WERI-Rb-1 (cell line): ENCODE results near the gene FOXD2.

Experiments
- DNase-seq: peaks from one replicate; pipeline ENCODE4 v3.0.0-alpha.2; 2020
- H3K27ac ChIP-seq: fragments of 250-450 bp; sonication (Bioruptor Pico); 2 replicates; pipeline ENCODE4 v1.5.1; 2020; ENCODE audit warnings: mild to moderate bottlenecking, moderate library complexity
- H3K27me3 ChIP-seq: fragments of 250-450 bp; sonication (Bioruptor Pico); 2 replicates; pipeline ENCODE4 v1.5.1; 2021; ENCODE audit warnings: mild to moderate bottlenecking, low read depth, moderate library complexity; ENCODE audit not compliant: insufficient read depth, severe bottlenecking
- H3K36me3 ChIP-seq: fragments of 250-450 bp; sonication (Bioruptor Pico); 2 replicates; pipeline ENCODE4 v1.5.1; 2020; ENCODE audit warnings: mild to moderate bottlenecking, moderate library complexity
- H3K4me3 ChIP-seq: 2 replicates; pipeline ENCODE4 v1.5.1; 2011; ENCODE audit warnings: low read depth, mild to moderate bottlenecking, control low read depth, low read length
- H3K9me3 ChIP-seq: fragments of 250-450 bp; sonication (Bioruptor Pico); 2 replicates; pipeline ENCODE4 v1.5.1; 2021; ENCODE audit warnings: mild to moderate bottlenecking, moderate library complexity; ENCODE audit not compliant: severe bottlenecking
- TF ChIP-seq, protein P1 (sequence below): IDR thresholded peaks from 2 replicates; pipeline ENCODE4 v1.5.1; 2011; ENCODE audit warnings: low read depth, mild to moderate bottlenecking, control low read depth, inconsistent platforms, low read length

FOXD2 gene

DNA sequence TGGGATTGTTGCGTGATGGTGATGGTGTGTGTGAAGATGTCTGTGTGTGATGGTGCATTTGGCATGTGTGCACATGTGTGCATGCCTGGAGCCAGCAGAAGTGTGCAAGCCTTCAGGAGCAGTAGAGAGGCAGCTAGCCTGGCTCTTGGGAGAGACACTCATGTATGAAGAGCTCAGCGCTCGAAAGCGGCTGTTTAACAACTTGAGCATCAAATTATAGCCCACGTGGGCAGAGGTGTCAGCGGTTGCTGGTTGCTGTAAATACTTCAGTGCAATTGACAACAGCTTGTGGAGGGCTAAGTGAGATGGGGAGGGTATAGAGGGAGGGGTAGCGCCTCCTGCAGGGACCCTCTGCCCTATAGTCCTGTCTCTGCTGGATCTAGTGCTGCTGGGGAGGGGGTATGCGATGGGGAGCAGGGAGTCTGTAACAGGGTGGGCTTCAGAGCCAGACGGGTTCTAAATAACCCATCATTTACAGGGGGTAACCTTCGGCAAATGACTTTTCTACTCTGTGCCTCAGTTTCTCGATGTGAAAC lies 21.5 kb downstream of the FOXD2 start:
- no peaks in the 10 kb centered on the region for H3K9me3 ChIP-seq
- peaks cover 10% of the 10 kb centered on the region for H3K27me3 ChIP-seq
- no peak overlapping the region for H3K4me3 ChIP-seq
- H3K36me3 ChIP-seq, result no peaks in the 10 kb centered on the region
- H3K27ac ChIP-seq, result no peak overlapping the region
- DNase-seq, result no peak
- TF ChIP-seq, protein P1, sequence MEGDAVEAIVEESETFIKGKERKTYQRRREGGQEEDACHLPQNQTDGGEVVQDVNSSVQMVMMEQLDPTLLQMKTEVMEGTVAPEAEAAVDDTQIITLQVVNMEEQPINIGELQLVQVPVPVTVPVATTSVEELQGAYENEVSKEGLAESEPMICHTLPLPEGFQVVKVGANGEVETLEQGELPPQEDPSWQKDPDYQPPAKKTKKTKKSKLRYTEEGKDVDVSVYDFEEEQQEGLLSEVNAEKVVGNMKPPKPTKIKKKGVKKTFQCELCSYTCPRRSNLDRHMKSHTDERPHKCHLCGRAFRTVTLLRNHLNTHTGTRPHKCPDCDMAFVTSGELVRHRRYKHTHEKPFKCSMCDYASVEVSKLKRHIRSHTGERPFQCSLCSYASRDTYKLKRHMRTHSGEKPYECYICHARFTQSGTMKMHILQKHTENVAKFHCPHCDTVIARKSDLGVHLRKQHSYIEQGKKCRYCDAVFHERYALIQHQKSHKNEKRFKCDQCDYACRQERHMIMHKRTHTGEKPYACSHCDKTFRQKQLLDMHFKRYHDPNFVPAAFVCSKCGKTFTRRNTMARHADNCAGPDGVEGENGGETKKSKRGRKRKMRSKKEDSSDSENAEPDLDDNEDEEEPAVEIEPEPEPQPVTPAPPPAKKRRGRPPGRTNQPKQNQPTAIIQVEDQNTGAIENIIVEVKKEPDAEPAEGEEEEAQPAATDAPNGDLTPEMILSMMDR, result no peak

DNA sequence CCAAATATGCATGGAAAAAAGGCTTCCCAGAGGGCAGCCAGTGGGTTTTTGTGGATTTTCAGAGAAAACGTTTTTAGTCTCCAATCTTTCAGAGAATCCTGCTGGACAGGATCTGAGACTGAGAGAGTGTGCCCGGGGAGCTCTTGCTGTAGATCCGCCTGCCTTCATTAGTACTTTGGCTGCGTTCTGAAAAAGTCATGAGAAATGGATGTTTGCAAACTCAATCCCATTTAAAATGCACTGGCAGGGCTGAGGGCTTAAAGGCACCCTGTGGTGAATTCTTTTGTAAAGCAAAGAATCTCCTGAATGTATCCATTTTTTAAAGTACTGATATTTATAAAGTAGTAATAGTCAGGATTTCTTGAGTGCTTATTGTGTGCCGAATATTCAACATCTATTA lies 22.2 kb downstream of the FOXD2 start:
- Histone ChIP-seq H3K27me3 (peaks cover 10% of the 10 kb centered on the region), H3K4me3 (no peak overlapping the region), H3K36me3 (no peaks in the 10 kb centered on the region), H3K9me3 (no peaks in the 10 kb centered on the region), H3K27ac (no peak overlapping the region)
- no peak for DNase-seq
- TF ChIP-seq, protein P1, result no peak

DNA sequence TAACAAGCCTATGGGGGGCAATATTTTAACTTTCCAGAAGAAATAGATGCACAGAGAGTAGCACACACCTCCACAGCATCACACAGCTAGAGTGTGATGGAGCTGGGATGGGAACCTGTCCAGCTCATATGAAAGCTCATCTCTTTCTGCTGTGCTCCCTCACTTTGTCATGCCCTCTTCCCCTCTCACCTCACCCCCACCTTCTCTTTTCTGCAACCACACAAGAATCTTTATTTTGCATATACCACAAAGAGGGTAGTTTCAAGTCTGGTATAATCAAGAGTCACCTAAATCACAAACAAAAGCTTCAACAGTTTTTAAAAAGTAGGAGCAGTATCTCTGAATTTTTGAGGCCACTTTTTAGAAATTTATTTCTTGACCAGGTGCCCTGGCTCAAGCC lies 22.6 kb downstream of the FOXD2 start:
- Histone ChIP-seq H3K36me3 (no peaks in the 10 kb centered on the region), H3K4me3 (no peak overlapping the region), H3K9me3 (no peaks in the 10 kb centered on the region), H3K27me3 (peaks cover 10% of the 10 kb centered on the region), H3K27ac (no peak overlapping the region)
- no peak for DNase-seq
- TF ChIP-seq, protein P1, result no peak

DNA sequence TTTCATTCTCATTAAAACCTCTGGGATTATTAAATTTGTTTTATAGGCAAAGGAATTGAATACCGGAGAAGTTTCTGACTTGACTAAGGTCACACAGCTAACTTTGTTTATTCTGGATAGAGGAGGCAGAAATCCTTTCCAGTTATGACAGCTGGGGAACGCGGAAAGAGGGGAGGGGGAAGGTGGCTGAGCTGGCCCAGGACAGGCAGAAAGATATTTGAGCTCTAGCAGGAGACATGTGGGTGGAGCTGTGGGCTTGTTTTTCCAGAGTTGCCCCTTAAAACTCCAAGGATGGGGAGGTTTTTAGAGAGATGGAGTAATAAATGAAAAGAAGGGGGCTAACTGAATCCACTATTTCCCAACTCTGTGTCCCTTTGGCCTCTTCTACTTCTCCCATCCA lies 27.8 kb downstream of the FOXD2 start:
- TF ChIP-seq, protein P1, result no peak
- no peak overlapping the region for H3K27ac ChIP-seq
- H3K4me3 ChIP-seq, result no peak overlapping the region
- no peaks in the 10 kb centered on the region for H3K36me3 ChIP-seq
- DNase-seq, result no peak
- H3K27me3 ChIP-seq, result peaks cover 12% of the 10 kb centered on the region
- no peaks in the 10 kb centered on the region for H3K9me3 ChIP-seq

DNA sequence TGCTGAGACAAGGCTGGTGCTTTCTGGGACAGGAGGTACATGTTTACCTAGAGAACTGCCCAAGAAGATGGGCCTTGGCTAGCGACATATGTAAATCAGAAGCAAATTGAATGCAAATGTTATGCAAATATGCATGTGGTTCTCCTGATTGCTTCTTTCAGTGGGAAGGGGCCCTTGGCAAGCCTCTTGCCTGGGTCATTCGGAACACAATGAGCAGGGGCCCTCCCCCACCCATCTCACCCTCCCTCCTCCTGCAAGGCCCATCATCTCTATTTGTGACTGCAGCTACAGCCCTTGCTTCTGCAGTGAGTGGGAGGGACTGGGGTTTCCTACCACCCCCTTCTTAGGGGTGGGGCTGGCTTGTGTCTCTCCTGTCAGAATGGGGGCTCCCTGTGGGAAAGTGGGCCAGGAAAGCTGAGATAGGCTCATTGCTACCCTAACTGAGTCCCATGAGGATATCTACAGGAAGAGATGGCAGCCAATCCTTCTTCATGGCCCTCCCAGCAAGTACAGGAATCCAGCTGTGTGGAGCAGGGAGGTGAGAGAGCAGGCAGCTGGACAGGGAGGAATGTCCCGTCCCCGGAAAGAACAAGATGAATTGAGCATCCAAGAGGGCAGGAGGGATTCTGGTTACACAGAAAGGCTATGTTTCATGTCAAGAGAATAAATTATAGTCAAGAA lies 31.0 kb downstream of the FOXD2 start:
- Histone ChIP-seq H3K36me3 (no peaks in the 10 kb centered on the region), H3K27ac (no peak overlapping the region), H3K4me3 (no peak overlapping the region), H3K27me3 (peaks cover 13% of the 10 kb centered on the region), H3K9me3 (no peaks in the 10 kb centered on the region)
- no peak for DNase-seq
- TF ChIP-seq, protein P1, result no peak

DNA sequence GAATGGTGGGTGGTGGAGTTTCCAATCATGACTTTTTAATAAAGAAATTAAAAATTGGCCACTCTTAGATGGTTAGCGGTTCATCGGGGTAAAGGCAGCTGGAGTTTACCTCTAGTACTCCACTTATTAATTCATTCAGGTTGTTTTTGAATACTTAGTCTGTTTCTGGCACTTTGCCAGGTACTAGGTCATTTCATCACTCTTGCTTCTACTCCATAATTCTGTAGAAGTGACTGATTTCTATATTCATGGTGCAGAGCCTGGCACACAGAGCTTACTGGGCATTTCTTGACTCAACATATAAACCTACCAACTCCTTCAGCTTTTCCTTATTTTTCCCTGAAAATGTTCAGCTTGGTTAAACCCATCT lies 31.5 kb downstream of the FOXD2 start:
- TF ChIP-seq, protein P1, result no peak
- no peak overlapping the region for H3K4me3 ChIP-seq
- H3K9me3 ChIP-seq, result no peaks in the 10 kb centered on the region
- peaks cover 16% of the 10 kb centered on the region for H3K27me3 ChIP-seq
- H3K36me3 ChIP-seq, result no peaks in the 10 kb centered on the region
- no peak overlapping the region for H3K27ac ChIP-seq
- no peak for DNase-seq
